Tongue (tissue), 2 donors: ENCODE measurements around the gene STPG4. TPM values are rescaled to one million over a fixed set of nuclear protein-coding genes. Genes with fewer than 3 reads are reported as not detected.
"Not testable (repeated sequence)": the region's sequence is repeated elsewhere in the genome, so short reads cannot be mapped to it uniquely, and the experiment has no call there.

Experiments used
- DNase-seq: peaks from one replicate; pipeline ENCODE4 v3.0.0-alpha.2; 2015
- total RNA-seq: library from RNA; depleted of rRNA; stranded (reverse); fragments of >200 nt; gene quantifications from one replicate; pipeline ENCODE4 v1.2.3, GENCODE V29; 2014

Gene STPG4
- total RNA-seq, 1 donor from 2014 or later, result not detected

GRCh38 chr2:47172922-47173695, 18.0 kb upstream of the STPG4 start:
- DNase-seq, result no peak

GRCh38 chr2:47172156-47172921, 17.2 kb upstream of the STPG4 start:
- no peak for DNase-seq

GRCh38 chr2:47169784-47170183, 14.7 kb upstream of the STPG4 start:
- DNase-seq, result no peak

- DNase-seq, result not testable (repeated sequence)
These were observed 13.8 kb upstream of the STPG4 start for GRCh38 chr2:47168895-47169294.

GRCh38 chr2:47167149-47167548, 12.0 kb upstream of the STPG4 start:
- DNase-seq, result no peak

- DNase-seq, result no peak
These were observed 10.0 kb upstream of the STPG4 start for GRCh38 chr2:47165001-47165555.

- DNase-seq, result no peak
These were observed 7.7 kb upstream of the STPG4 start for GRCh38 chr2:47162780-47163179.

GRCh38 chr2:47161475-47161874, 6.4 kb upstream of the STPG4 start:
- DNase-seq, result no peak

- DNase-seq, result no peak
These were observed 5.6 kb upstream of the STPG4 start for GRCh38 chr2:47160660-47161059.

- DNase-seq, result no peak
These were observed 5.1 kb upstream of the STPG4 start for GRCh38 chr2:47160211-47160610.

- DNase-seq, result no peak
These were observed 4.5 kb upstream of the STPG4 start for GRCh38 chr2:47159627-47160026.

- DNase-seq, result no peak
These were observed 3.5 kb upstream of the STPG4 start for GRCh38 chr2:47158576-47158975.

GRCh38 chr2:47152803-47153202, 2.3 kb downstream of the STPG4 start:
- DNase-seq, result no peak

GRCh38 chr2:47150175-47150574, 4.9 kb downstream of the STPG4 start:
- no peak for DNase-seq

GRCh38 chr2:47147021-47147420, 8.1 kb downstream of the STPG4 start:
- no peak for DNase-seq

- no peak for DNase-seq
These were observed 9.6 kb downstream of the STPG4 start for GRCh38 chr2:47145466-47145865.

GRCh38 chr2:47141520-47141919, 13.6 kb downstream of the STPG4 start:
- no peak for DNase-seq

- DNase-seq, result no peak
These were observed 20.6 kb downstream of the STPG4 start for GRCh38 chr2:47134386-47135090.

GRCh38 chr2:47133046-47133445, 22.1 kb downstream of the STPG4 start:
- no peak for DNase-seq

- DNase-seq, result no peak
These were observed 25.9 kb downstream of the STPG4 start for GRCh38 chr2:47129191-47129706.

- no peak for DNase-seq
These were observed 26.4 kb downstream of the STPG4 start for GRCh38 chr2:47128705-47129104.

GRCh38 chr2:47127862-47128543, 27.1 kb downstream of the STPG4 start:
- DNase-seq, result no peak
